NB4 (cell line): ENCODE data around the gene AHRR.

Source experiments
- CTCF ChIP-seq: IDR thresholded peaks from one replicate; pipeline ENCODE4 v1.5.1; 2012; ENCODE audit warnings: low read depth, low read length
- MAX ChIP-seq: IDR thresholded peaks from 2 replicates; pipeline ENCODE4 v1.6.1; 2011; ENCODE audit warnings: low read depth, low read length
- MYC ChIP-seq: IDR thresholded peaks from 2 replicates; pipeline ENCODE4 v1.6.1; 2011; ENCODE audit warnings: low read depth, low read length
- POLR2A ChIP-seq: IDR thresholded peaks from 2 replicates; pipeline ENCODE4 v1.6.1; 2011; ENCODE audit warnings: mild to moderate bottlenecking; ENCODE audit not compliant: insufficient read length; ENCODE audit errors: extremely low read depth

GRCh38 chr5:453725-454481 is 132.4 kb downstream of the AHRR start:
- TF ChIP-seq CTCF (no peak), POLR2A (no peak), MYC (no peak), MAX (no peak)
